Cardiac muscle cell (in vitro differentiated cells and primary cell): ENCODE results near the gene ENPP6. TPM values are rescaled to one million over a fixed set of nuclear protein-coding genes. Genes with fewer than 3 reads are reported as not detected.

Experiments
- DNase-seq, 2 donors: peaks; one replicate each; pipeline versions ENCODE4 v3.0.0 to v3.0.0-alpha.2; 2010 to 2017; ENCODE audit warnings: low read depth in 1 of 2, low spot score in 1 of 2
- H3K27ac ChIP-seq: fragments of 200-600 bp; sonication (generic); 2 replicates; pipeline ENCODE4 v1.5.1; 2016
- H3K27me3 ChIP-seq: fragments of 200-600 bp; sonication (generic); 2 replicates; pipeline ENCODE4 v1.6.0; 2016; ENCODE audit warnings: control low read depth
- H3K36me3 ChIP-seq: fragments of 200-600 bp; sonication (generic); 2 replicates; pipeline ENCODE4 v1.5.1; 2016; ENCODE audit warnings: control low read depth
- H3K4me1 ChIP-seq: fragments of 200-600 bp; sonication (generic); 2 replicates; pipeline ENCODE4 v1.8.1; 2017; ENCODE audit warnings: low read depth, mild to moderate bottlenecking, mixed run types
- H3K4me3 ChIP-seq: fragments of 200-600 bp; sonication (generic); 2 replicates; pipeline ENCODE4 v1.5.1; 2016; ENCODE audit warnings: mild to moderate bottlenecking
- H3K9me3 ChIP-seq: fragments of 200-600 bp; sonication (generic); 2 replicates; pipeline ENCODE4 v1.5.1; 2017; ENCODE audit warnings: low read depth, mild to moderate bottlenecking, control low read depth
- CTCF ChIP-seq: IDR thresholded peaks from 2 replicates; pipeline ENCODE4 v1.5.1; 2012; ENCODE audit warnings: low read depth, mild to moderate bottlenecking, low read length
- polyA plus RNA-seq: library from polyadenylated mRNA; unstranded; fragments of >200 nt; fragmentation: Nextera tagmentation; extraction: Ambion mirVana; gene quantifications from 2 replicates; pipeline ENCODE4 v1.2.1, GENCODE V29; 2016
- total RNA-seq: library from RNA; depleted of rRNA; stranded (reverse); fragments of >200 nt; gene quantifications from 2 replicates; pipeline ENCODE4 v1.2.3, GENCODE V29; 2016

ENPP6 gene
- total and polyA plus RNA-seq, 2 experiments from 2014 or later: not detected

GRCh38 chr4:184100297-184100885 lies 117.3 kb downstream of the ENPP6 start:
- TF ChIP-seq CTCF: peak; percentile 73
- peak; percentile 38 to 62 for DNase-seq

GRCh38 chr4:184099535-184099966 lies 118.1 kb downstream of the ENPP6 start:
- no peak overlapping the region for H3K27ac ChIP-seq
- H3K9me3 ChIP-seq: no peaks in the 10 kb centered on the region
- no peak overlapping the region for H3K4me3 ChIP-seq
- H3K27me3 ChIP-seq: no peaks in the 10 kb centered on the region
- TF ChIP-seq CTCF: no peak
- DNase-seq: no peak
- H3K36me3 ChIP-seq: no peaks in the 10 kb centered on the region
- H3K4me1 ChIP-seq: peaks cover 21% of the 10 kb centered on the region

More at GRCh38 chr4:184100297-184100885, 117.3 kb downstream of the ENPP6 start:
- Histone ChIP-seq H3K27me3 (no peaks in the 10 kb centered on the region), H3K4me1 (peaks cover 17% of the 10 kb centered on the region), H3K4me3 (no peak overlapping the region), H3K27ac (no peak overlapping the region), H3K9me3 (no peaks in the 10 kb centered on the region), H3K36me3 (no peaks in the 10 kb centered on the region)

- H3K36me3 ChIP-seq: no peaks in the 10 kb centered on the region
- TF ChIP-seq CTCF: no peak
- H3K9me3 ChIP-seq: no peaks in the 10 kb centered on the region
- no peak overlapping the region for H3K27ac ChIP-seq
- no peaks in the 10 kb centered on the region for H3K27me3 ChIP-seq
- H3K4me3 ChIP-seq: no peak overlapping the region
- H3K4me1 ChIP-seq: peaks cover 18% of the 10 kb centered on the region
- DNase-seq: no peak
These were observed 118.7 kb downstream of the ENPP6 start for GRCh38 chr4:184099000-184099399.

- Histone ChIP-seq H3K9me3 (no peaks in the 10 kb centered on the region), H3K36me3 (no peaks in the 10 kb centered on the region), H3K27ac (no peak overlapping the region), H3K27me3 (no peaks in the 10 kb centered on the region), H3K4me3 (no peak overlapping the region), H3K4me1 (peaks cover 10% of the 10 kb centered on the region)
- no peak for TF ChIP-seq CTCF
- DNase-seq: no peak
These were observed 119.9 kb downstream of the ENPP6 start for GRCh38 chr4:184097815-184098214.

- Histone ChIP-seq H3K27ac (no peak overlapping the region), H3K27me3 (no peaks in the 10 kb centered on the region), H3K36me3 (no peaks in the 10 kb centered on the region), H3K4me1 (peaks cover 10% of the 10 kb centered on the region), H3K9me3 (no peaks in the 10 kb centered on the region), H3K4me3 (no peak overlapping the region)
- TF ChIP-seq CTCF: peak; percentile 7
- DNase-seq: peak in 1 of 2 donors; percentile 11
These were observed 120.5 kb downstream of the ENPP6 start for GRCh38 chr4:184097241-184097605.
